Gastrocnemius medialis (tissue), 4 donors: ENCODE data around the gene NEB.
A peak's percentile ranks its signal among the peaks of the same experiment; 100 is the strongest.

Experiments
- POLR2A ChIP-seq, 2 donors: fragments of 450-650 bp; IDR thresholded peaks; one replicate each; pipeline ENCODE4 v1.6.1; 2017; ENCODE audit warnings: antibody characterized with exemption in 2 of 2, mild to moderate bottlenecking in 2 of 2, moderate library complexity in 2 of 2
- TF ChIP-seq, protein P1 (sequence below), 5 experiments: fragments of 450-650 bp in 3 of 5; fragments of 200-600 bp in 2 of 5; sonication (generic) in 2 of 5; IDR thresholded peaks in 4 of 5; conservative IDR thresholded peaks in 1 of 5; 1 replicate in 4 of 5; 2 replicates in 1 of 5; pipeline ENCODE4 v1.5.1; 2016 to 2019; ENCODE audit warnings: antibody characterized with exemption in 5 of 5, mild to moderate bottlenecking in 3 of 5, moderate library complexity in 3 of 5

DNA sequence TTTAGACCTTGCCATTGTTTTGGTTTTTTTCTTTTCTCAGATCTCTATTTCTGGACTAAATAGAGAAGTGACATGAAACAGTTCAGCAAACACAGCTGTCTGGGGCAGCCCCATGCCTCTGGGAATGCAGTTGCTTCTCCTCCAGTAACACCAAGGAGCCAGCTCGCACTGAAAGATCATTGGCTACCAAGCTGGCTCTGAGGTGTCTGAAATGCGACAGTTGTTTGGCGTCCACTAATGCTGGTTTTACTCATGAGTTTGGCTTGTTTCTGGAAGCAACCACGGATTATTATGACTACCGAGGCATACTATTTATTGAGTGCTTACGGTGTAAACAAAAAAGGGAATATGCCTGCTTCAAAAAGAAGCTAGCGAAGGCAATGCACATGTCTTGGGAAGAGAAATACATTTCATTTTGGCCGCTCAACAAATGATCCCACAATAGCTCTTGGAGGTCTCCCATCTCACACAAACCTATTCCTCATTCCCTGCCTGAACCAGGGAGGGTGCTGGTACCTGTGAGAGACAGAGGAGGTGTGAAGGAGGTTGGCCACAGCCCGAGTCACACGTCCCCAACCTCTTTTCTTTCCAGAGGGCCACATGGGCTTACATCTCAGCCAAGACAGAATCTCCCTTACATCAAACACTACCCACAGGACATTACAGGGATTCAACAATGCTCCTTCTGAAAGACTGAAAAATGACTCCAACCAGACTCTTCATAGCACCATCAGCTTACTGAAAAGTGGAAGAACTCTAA is 37.5 kb upstream of the NEB start:
- TF ChIP-seq, protein P1, sequence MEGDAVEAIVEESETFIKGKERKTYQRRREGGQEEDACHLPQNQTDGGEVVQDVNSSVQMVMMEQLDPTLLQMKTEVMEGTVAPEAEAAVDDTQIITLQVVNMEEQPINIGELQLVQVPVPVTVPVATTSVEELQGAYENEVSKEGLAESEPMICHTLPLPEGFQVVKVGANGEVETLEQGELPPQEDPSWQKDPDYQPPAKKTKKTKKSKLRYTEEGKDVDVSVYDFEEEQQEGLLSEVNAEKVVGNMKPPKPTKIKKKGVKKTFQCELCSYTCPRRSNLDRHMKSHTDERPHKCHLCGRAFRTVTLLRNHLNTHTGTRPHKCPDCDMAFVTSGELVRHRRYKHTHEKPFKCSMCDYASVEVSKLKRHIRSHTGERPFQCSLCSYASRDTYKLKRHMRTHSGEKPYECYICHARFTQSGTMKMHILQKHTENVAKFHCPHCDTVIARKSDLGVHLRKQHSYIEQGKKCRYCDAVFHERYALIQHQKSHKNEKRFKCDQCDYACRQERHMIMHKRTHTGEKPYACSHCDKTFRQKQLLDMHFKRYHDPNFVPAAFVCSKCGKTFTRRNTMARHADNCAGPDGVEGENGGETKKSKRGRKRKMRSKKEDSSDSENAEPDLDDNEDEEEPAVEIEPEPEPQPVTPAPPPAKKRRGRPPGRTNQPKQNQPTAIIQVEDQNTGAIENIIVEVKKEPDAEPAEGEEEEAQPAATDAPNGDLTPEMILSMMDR (IDR thresholded peaks at IDR 0.05 in 4 of 5, conservative IDR thresholded peaks at IDR 0.05 in 1 of 5): no peak
- TF ChIP-seq POLR2A (IDR thresholded peaks at IDR 0.05): peak in 1 of 2 donors; percentile 62
